Stimulated activated CD8-positive, alpha-beta memory T cell treated with anti-CD3 and anti-CD28 coated beads, Interleukin-7, amount 100 ng/mL, for 1 hour (primary cell): Measurements from ENCODE around the gene ARHGEF1.
A peak's percentile ranks its signal among the peaks of the same experiment; 100 is the strongest.

Source experiments
- DNase-seq, 2 donors: peaks; one replicate each; pipeline ENCODE4 v3.0.0-alpha.2; 2020; ENCODE audit warnings: low read depth in 2 of 2

ARHGEF1 gene

GRCh38 chr19:41882568-41883462 is at the start of gene ARHGEF1:
ARHGEF1 (plus strand) TSS chr19:41883184; CDS start chr19:41888083, 4,899 bp downstream.
- DNase-seq: peak in 1 of 2 donors; percentile 30

- DNase-seq: no peak
Measured at GRCh38 chr19:41837981-41838708, 44.8 kb upstream of the ARHGEF1 start.

- no peak for DNase-seq
Measured at GRCh38 chr19:41839211-41839610, 43.8 kb upstream of the ARHGEF1 start.

GRCh38 chr19:41843371-41843770 is 39.6 kb upstream of the ARHGEF1 start:
- DNase-seq: no peak

- DNase-seq: no peak
Measured at GRCh38 chr19:41844601-41845000, 38.4 kb upstream of the ARHGEF1 start, which contains the start of gene LYPD4. LYPD4 (minus strand) TSS chr19:41844683; CDS start chr19:41839285, 5,398 bp downstream.

GRCh38 chr19:41845001-41845050 is 38.2 kb upstream of the ARHGEF1 start, which contains the start of gene DMRTC2:
DMRTC2 (plus strand) TSS chr19:41845042; CDS start chr19:41847429, 2,387 bp downstream.
- no peak for DNase-seq

GRCh38 chr19:41845051-41845590 is 37.9 kb upstream of the ARHGEF1 start:
- no peak for DNase-seq

GRCh38 chr19:41847351-41848105 is 35.5 kb upstream of the ARHGEF1 start:
- DNase-seq: no peak

GRCh38 chr19:41848666-41849065 is 34.3 kb upstream of the ARHGEF1 start:
- no peak for DNase-seq

- DNase-seq: no peak
Measured at GRCh38 chr19:41849067-41849466, 33.9 kb upstream of the ARHGEF1 start.

- DNase-seq: no peak
Measured at GRCh38 chr19:41850381-41850780, 32.6 kb upstream of the ARHGEF1 start.

- DNase-seq: no peak
Measured at GRCh38 chr19:41851456-41851855, 31.5 kb upstream of the ARHGEF1 start.

GRCh38 chr19:41853344-41853743 is 29.6 kb upstream of the ARHGEF1 start:
- DNase-seq: no peak

- no peak for DNase-seq
Measured at GRCh38 chr19:41853768-41854167, 29.2 kb upstream of the ARHGEF1 start.

GRCh38 chr19:41859213-41859617 is 23.8 kb upstream of the ARHGEF1 start:
- DNase-seq: no peak

- peak; percentile 96 to 98 for DNase-seq
Measured at GRCh38 chr19:41859618-41860418, 23.2 kb upstream of the ARHGEF1 start, which contains the start of gene RPS19. RPS19 (plus strand) TSS chr19:41860255; CDS start chr19:41860775, 520 bp downstream.

- no peak for DNase-seq
Measured at GRCh38 chr19:41860419-41861115, 22.4 kb upstream of the ARHGEF1 start.

GRCh38 chr19:41861116-41861768 is 21.7 kb upstream of the ARHGEF1 start:
- no peak for DNase-seq

GRCh38 chr19:41861846-41862245 is 21.1 kb upstream of the ARHGEF1 start:
- no peak for DNase-seq

GRCh38 chr19:41862445-41862986 is 20.5 kb upstream of the ARHGEF1 start:
- no peak for DNase-seq
